ENCODE results near the gene DHCR24.

GRCh38 chr1:54859700-54860391 is 27.1 kb downstream of the DHCR24 start:
- TF ChIP-seq POLR2A (IDR thresholded peaks at IDR 0.05) (no peak), CTCF (IDR thresholded peaks at IDR 0.05) (no peak), EP300 (IDR thresholded peaks at IDR 0.05) (no peak), POLR2AphosphoS5 (IDR thresholded peaks at IDR 0.05) (no peak)

All from suprapubic skin (tissue), 4 donors.